ENCODE data around the gene PKNOX1.
"Not testable (repeated sequence)": the region's sequence is repeated elsewhere in the genome, so short reads cannot be mapped to it uniquely, and the experiment has no call there.

The PKNOX1 gene

DNA sequence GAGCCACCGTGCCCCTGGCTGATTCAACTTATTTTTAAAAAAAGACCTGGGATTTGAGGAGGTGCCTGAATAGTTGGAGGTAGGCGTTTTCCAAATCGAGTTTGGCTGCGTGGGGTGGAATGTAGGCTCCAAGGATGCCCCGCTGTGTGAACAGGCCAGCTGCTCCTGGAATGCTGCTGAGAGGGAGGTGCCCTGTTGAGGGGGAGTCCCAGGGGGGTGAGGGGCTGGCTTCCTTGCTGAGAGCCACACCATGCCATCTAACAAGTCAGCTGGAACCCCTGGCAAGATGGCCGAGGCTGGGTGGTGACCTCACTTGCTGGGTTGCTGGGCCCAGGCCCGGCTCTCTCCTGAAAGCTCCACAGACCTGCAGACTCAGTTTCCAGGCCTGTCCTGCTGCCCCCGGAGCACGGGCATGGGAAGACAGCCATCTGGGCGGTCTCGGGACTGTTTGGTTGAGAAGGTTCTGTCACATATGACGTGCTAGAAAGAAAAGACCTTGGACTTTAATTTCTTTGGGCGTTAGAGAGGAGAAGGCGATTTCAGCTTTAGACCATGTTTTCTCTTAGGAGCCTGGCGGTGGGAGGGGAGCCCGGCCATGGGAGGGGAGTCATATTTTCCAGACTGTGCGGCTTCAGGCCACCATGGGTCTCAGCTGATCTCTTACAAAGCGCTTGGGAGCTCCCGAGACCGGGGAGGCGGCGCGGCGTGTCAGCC lies 108.4 kb downstream of the PKNOX1 start:
- H3K36me3 ChIP-seq (ENCODE audit: insufficient read depth, low read length); H3K4me2 ChIP-seq (ENCODE audit: low read depth, low read length, poor library complexity, severe bottlenecking); H3K9ac ChIP-seq (ENCODE audit: low read depth, low read length, poor library complexity, severe bottlenecking); H3K9me3 ChIP-seq (ENCODE audit: insufficient read depth, low read depth, low read length); H3K4me3 ChIP-seq (ENCODE audit: low read length, poor library complexity, severe bottlenecking); H3K27me3 ChIP-seq (ENCODE audit: insufficient read depth, low read length, poor library complexity, severe bottlenecking); H3F3A ChIP-seq (ENCODE audit: low read depth); H3K79me2 ChIP-seq (ENCODE audit: insufficient read depth, low read length); H4K20me1 ChIP-seq (ENCODE audit: insufficient read depth, low read length, poor library complexity, severe bottlenecking); H2AFZ ChIP-seq (ENCODE audit: low read length); H3K4me1 ChIP-seq (ENCODE audit: insufficient read depth, low read length, poor library complexity, severe bottlenecking); H3K9me2 ChIP-seq (replicated peaks; ENCODE audit: low read depth, low read length): not testable (repeated sequence)
